ENCODE data around the gene FGD4. TPM values are rescaled to one million over a fixed set of nuclear protein-coding genes. Genes with fewer than 3 reads are reported as not detected.
"Not testable (repeated sequence)": the region's sequence is repeated elsewhere in the genome, so short reads cannot be mapped to it uniquely, and the experiment has no call there.

The FGD4 gene
- total RNA-seq, 1 donor from 2014 or later, result 65.2 TPM

DNA sequence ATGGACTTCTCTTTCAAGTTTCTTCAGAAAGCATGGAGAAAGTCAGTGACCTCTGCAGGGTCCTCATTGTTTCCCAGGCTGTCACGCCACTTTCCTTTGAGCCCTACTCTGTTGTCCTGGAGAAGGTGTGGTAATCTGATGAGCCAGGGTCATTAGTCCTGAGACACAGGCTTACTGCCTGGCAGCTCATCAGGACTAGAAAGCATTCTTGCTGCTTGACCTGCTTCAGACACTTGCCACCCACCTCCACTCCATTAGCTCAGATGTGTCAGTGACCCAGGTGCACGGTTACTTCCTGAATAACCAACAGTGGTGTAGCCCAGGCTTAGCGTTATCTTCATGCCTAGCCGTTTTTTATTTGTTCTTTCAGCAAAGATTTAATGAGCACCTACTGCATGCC, 93.9 kb downstream of the FGD4 start:
- peak; percentile 56 for DNase-seq (ENCODE audit: low read depth)

DNA sequence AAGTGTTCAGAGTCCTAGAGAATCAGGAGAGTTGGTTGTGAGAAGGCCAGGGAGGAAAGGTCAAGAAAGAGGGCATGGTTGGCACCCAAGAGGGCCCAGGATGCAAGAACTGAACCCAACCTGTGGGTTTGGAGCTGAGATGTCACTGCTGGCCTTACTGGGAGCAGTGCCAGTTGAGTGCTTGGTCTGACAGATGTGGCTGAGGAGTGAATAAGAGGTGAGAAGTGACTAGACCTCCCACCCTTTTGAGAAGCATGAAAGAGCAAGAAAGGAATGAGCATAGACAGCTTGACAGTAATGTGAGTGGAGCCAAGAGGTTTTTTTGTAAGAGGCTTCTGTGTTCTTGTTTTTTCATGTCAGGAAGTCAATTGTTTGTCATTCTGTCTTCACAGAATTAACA, 95.3 kb downstream of the FGD4 start:
- peak; percentile 38 for DNase-seq (ENCODE audit: low read depth)

DNA sequence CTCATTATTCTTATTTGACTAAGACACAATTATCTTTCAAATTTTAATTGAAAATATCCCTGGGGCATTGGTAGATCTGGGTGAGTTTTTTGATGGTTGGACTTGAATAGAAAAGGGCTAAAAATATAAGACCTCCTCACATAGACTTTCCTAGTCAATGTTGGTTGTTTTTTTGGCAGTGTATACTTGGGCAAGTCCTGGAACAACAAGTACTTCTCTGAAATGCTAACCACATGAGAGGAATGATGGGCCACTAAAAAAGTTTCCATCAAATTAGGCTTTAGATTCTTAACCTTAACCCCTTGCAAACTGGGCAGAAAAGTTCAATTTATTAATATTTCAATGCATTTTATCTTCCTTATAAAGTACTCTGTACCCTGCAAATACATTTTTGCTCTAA, 97.6 kb downstream of the FGD4 start:
- no peak for DNase-seq (ENCODE audit: low read depth)

DNA sequence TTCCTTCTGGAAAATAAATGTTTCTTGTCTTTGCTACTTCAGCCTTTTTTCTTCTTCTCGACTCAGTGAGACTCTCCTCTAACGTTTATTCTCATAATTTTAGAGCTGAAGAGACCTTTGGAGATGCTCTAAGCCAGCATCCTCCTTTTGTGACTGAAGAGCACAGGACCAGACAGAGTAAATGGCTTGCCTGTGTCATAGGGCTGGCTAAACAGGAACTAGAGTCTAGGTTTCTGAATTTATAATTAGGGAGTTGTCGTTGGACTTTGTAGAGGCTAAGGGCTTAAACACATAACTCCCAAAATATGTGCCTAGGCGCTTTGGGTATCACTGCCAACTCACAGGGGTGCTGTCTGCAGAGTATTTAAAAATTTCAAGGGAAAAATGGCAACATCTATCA, 98.5 kb downstream of the FGD4 start:
- DNase-seq (ENCODE audit: low read depth), result no peak

DNA sequence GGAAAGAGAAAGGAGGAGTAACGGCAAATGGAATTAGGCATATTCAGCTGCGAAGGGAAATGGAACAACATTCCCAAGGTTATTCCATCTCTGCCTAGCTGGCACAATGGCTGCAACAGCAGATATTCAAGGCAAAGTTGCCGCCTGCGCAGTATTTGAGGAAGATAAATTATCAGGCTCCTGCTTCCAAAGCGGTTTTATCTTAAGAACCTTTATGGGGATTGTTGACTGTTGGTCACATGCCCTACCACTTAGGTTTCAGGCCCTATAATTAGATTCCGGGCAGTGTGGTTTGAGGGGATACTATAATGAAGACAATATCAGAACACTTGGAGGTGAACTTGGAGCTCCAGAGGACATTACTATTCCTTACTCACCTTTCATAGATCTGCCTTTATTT, 99.7 kb downstream of the FGD4 start:
- no peak for DNase-seq (ENCODE audit: low read depth)

DNA sequence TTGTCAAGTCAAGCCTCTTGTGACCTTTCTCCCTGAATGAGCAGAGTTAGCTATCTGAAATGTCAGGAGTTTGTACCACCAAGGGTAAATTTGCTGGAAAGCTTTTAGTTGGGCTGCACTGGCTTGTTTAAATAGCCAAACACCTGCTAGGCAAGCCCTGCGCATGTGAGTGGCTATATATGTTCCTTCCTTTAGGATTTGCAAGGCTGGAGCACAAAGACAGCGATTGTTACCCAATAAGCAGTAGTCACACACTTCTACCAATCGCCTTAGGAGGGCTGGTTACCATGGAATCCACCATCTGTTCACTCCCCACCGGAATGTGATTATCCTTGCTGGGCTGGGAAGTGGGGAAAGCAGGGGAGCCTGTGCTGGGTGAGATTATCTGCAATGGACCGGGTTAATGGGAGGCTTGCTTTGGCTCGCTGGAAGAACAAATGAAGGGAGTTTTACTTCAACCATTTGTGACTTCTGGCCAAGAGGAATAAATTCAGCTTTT, 102.5 kb downstream of the FGD4 start:
- peak; percentile 89 for DNase-seq (ENCODE audit: low read depth)

DNA sequence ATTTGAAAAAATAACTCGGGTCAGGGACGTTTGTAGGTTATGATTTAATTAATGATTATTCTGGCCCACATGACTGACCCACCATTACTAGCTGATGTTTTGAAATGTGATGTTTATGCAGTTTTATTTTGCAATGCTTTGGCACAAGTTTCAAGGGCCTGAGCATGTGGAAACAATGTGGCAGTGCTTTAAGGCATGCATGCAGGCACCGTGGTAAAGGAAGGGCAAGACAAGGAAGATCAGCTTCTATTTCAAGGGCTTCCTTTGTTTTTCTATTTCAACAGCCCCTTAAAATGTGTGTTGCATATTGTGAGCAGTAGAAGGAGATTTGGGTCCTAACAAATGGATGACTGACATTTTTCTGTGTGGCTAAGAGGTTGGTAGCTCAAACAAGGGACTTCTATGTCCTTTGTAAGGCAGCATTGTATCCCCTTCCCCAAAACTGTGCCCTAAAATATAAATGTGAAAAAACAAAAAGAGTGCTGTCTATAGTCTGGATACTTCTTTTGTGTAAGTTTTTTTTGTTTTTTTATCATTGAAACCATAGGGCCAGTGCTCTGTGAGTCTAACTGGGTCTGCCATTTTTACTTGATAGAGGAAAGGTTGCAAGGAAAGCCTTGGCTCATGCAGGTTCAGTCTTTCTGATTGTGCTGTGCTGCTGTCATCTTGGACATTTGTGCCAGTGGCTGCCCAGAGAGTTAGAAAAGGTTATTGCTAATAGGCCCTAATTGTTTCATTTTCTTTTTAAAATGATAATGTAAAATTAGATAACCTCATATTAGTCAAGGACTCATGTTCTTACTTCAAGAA, 103.5 kb downstream of the FGD4 start:
- DNase-seq (ENCODE audit: low read depth), result peak; percentile 91

DNA sequence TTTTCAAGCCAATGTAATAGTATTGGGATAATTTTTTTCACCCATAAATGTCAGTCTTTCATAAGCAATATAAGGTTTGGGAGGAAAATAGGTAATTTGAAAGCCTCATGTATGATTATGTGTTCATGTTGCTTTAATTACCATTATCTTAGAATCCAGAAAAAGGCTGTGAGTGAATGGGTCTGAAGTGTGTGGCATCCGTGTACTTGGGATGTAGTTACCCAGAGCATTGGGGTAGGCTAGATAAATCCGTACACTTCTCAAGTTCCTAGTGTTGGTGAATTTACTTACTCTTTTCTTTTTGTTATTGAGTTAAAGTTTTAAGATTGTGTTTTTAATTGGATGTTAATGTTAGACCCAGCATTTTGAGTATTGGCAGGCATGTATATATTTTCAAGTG, 104.4 kb downstream of the FGD4 start:
- no peak for DNase-seq (ENCODE audit: low read depth)

DNA sequence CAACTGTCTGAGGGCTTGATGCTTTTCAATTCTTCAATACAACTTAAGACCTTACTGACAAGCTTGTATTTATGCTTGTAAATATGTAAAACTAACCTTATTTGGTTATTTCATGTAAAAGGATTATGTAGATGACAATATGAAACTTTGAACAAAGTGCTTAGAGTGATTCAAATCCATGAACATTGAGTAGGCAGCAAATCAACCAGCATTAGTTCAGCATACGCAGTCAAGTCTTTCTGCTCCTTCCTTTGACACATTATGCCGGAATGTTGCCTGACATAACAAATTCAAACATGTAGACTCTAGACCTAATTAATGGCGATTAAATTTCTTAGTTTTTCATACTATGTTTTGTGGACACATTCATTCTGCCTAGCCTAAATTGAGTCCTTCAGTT, 105.2 kb downstream of the FGD4 start:
- peak; percentile 56 for DNase-seq (ENCODE audit: low read depth)

DNA sequence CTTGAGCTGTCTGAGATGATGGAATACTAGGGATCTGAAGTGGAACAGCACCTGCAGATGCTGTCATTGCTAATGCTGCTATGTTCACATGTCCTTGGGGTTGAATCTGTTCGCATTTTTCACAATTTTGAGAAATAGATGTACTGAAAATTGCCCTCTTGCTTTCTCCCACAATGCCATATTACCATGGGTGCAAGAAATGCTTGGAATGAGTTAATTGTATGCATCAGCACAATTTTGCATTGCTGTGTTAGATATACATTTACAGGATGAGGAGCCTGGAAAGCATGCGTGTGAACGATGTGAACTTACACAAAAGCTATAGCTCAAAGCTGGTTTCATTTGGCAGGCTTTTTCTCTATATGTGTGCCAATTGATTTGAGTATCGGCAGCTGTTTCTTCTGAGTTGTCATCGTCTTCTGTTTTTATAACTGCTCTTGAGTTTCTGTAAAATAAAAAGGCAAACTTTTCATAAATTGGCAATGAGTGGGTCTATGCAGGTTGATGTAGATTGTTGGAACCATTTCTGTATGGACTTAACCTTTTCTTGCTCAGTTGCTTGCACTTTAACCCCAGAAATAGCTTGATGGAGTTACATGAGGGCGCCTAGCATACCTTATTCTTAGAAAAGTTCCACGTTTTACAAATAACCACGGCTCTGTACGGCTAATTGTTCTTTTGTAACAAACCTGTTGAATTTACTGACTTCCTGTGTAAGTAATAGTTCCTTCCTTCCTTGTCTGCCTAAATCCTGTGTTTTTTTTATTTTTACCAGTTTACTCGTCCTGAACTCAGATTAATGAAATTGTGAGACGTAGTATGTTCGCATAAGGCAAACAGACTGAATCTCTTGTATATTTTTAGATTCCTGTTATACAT, 105.9 kb downstream of the FGD4 start:
- no peak for DNase-seq (ENCODE audit: low read depth)

DNA sequence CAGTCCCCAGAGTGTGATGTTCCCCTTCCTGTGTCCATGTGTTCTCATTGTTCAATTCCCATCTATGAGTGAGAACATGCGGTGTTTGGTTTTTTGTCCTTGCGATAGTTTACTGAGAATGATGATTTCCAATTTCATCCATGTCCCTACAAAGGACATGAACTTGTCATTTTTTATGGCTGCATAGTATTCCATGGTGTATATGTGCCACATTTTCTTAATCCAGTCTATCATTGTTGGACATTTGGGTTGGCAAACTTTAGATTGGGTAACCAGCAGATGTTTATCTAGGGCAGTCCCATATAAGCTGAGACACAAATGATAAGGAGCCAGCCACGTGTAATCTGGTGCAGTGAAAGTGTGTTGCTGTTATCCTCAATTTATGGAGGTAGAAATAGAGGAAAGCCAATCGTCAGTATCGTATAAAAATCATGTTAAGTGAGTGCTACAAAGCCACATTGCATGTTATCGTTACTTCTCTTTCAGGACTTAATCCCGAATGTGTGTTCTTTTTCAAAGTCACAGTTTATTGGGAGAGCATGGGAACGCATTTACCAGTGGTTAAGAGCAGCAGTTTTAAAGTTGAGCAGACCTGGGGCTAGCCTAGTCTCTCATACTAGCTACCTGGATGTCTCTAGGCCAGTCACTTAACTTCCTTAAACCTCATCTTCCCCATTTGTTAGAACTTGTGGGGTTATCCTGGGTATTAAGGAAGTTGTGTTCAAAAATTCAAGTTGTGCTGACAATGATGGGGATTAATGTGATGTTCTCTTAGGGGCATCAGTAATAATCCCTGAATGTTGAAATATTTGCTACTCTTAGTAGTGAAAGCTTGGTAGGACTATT, 108.0 kb downstream of the FGD4 start:
- not testable (repeated sequence) for DNase-seq (ENCODE audit: low read depth)

DNA sequence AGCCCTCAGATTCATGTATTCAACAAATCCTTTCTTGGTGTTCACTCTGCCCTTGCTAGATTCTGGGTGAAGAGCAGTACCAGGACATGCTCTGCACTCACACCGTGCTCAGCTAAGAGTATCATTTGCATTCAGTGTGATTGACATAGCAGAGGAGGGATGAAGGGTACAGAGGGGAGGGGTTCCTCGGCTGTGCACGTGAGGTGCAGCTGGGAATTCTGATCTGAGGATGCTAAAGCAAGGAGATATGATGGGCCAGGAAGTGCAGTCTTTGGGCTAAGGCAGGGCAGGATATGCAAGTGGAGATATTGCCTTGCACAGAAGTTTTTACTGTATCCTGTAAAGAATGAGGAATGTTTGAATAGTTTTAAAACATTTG, 108.6 kb downstream of the FGD4 start:
- DNase-seq (ENCODE audit: low read depth), result no peak

DNA sequence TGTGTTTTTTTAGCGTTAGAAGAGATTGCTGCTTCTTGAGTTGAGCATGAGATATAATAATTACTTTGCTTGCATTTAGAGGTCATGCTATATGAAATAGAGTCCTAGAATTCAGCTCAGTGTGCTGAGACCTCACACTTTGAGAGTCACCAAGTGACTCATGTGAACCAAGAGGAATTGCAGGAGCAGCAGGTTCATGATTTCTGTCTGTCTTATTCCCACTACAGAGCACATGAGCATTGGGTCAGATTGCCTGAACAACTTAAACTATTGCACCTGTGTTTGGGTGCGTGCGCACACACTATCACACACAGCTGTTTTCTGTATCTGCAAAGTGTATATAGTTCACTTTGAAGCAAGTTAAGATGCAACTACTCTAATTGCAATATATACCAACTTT, 109.3 kb downstream of the FGD4 start:
- no peak for DNase-seq (ENCODE audit: low read depth)

DNA sequence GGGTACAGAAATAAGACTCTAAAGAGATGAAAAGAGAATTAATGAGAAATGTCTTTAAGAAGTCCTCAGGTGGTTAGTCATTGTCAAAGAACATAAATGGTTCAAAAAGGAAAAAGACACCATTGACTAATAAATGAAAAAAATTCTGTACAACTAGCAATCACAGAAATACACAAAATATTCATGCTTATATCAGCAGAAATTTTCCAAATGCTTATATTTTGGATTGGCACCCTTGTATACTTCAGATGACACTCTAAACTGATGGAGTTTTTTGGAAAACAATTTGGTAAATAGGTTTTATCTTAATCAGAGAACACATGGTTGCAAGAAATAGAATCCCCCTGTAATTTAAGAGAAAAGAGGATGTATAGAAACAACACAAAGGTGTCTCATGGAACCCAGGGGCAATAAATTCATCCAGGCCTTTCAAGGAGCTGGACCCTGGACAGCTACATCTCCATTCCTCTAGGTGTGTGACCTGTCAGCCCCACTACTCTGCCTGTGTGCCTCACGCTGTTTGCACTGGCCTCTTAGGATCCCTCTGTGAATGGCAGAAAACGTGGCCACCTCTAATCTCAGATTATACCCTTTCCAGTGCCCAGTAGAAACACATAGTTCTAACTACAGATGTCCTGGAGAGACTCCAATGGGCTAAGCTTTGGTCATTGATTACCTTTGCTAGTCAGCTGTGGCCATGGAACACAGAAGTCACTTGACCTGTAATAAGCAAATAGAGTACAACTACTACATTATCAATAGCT, 110.2 kb downstream of the FGD4 start:
- no peak for DNase-seq (ENCODE audit: low read depth)

DNA sequence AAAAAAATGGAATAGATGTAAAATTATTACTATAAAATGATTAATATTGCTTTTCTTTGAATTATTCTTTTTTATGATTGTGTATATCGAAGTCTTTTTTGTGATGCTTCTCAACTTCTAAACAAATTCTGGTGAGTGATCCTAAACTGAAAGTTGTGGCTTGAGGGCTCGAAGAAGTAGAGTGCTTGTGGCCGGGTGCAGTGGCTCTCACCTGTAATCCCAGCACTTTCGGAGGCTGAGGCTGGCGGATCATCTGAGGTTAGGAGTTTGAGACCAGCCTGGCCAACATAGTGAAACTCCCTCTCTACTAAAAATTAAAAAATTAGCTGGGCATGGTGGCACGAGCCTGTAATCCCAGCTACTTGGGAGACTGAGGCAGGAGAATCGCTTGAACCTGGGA, 112.6 kb downstream of the FGD4 start:
- not testable (repeated sequence) for DNase-seq (ENCODE audit: low read depth)

DNA sequence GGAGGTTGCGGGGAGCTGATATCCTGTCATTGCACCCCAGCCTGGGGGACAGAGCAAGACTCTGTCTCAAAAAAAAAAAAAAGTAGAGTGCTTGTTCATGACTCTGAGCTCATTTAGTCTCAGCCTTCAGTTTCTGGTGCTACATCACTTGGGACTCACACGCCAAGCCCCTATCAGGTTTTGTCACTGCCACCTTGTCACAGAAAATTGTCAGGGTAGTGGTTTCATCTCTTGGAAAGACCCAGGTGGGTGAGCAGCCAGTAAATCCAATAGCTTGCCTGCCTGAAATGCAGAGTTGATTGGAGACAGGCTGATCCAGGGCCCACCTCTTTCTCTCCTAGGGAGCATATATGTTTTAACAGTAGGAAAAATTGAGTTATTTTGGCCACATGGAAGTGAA, 113.0 kb downstream of the FGD4 start:
- DNase-seq (ENCODE audit: low read depth), result no peak

DNA sequence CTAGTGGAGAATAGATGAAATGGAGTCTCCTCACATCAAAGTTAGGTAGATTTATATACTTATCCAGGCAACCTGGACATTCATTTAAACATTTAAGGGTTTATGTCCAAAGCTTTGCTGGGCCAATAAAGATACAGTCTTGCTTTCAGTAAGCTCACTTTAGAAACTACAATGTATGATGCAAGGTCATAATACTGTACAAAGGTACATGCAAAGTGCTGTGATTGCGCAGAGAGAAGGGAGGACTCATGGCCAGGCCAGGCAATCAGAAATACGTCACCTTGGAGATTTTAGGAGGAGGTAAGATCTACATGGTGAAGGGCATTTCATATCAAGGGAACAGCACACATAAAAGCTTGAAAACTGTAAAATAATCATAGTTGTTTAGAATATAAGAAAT, 113.6 kb downstream of the FGD4 start:
- no peak for DNase-seq (ENCODE audit: low read depth)

DNA sequence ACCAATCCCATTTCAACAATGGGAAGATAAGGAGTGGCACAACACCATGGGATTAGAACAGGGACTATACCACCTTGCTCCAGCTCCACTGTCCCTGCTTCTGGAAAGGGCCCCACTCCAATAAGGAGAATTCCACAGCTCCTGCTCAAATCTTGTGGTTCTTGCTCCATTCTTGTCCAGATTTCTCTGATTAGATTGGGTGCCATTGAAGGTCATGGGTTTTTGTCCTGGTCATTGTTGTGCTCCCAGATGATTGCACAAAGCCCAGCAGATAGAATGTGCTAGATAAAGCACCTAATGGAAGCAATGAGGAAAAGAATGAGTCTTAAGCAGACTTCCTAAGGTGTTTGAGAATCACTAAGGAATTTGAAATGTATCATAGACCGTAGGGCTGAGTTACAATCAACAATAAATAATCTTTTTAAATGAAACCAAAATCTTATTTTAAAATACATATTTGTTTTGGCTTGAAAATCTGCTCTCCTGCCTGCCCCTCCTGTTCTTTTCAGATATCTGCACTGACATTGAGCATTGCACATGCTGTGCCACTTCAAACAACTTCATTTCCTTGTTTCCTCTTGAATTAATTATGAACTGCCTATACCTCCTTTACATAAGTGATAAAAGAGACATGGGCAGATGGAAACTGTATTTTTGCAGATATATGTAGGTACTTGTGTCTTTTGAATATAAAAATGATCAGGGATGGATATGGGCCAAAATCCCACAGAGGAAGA, 115.9 kb downstream of the FGD4 start:
- DNase-seq (ENCODE audit: low read depth), result no peak

DNA sequence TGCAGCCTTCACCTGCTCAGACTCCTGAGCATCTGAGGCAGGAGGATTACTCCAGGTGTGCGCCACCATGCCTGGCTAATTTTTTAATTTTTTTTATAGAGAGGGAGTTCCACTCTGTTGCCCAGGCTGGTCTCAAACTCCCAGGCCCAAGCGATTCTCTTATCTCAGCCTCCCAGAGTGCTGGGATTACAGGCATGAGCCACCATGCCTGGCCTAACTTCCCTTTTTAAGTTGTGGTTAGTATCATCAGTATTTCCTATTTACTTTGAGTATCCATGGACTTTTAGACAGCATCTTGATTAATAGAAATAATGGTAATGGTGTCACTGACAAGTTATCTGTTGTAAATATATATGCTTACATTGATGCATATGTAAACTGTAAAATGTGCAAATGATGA, 116.9 kb downstream of the FGD4 start:
- no peak for DNase-seq (ENCODE audit: low read depth)

DNA sequence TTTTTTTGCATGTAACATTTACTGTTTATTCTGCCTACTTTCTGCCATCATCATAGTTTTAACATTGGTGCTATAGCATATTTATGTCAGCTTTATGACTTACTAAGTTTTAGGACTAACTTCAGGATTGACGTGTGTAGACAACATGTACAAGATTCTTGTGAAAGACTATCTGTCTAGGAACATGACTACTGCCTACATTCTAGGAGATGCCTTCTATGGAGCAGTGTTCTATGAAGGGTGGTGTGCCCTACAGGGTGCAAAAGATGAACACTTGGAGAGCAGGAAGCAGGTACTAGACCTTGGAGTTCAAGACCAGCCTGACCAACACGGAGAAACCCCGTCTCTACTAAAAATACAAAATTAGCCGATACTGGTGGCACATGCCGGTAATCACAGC, 118.6 kb downstream of the FGD4 start:
- no peak for DNase-seq (ENCODE audit: low read depth)

DNA sequence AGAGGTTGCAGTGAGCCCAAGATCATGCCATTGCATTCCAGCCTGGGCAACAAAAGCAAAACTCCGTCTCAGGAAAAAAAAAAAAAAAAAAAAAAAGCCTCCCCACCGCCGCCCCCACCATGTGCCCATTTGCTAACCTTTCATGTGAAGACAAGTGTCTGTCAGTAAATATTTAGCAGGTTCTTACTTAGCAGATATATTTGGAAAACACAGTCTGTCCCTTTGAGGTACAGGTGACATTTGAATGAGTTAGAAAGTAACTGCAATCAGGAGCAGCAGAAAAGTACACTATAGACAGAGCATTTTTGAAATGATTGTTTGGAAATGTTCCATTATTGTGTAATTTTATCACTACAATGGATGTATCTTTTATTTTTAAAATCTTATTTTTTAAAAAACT, 119.7 kb downstream of the FGD4 start:
- no peak for DNase-seq (ENCODE audit: low read depth)

Data from renal cortical epithelial cell (primary cell).